Natural killer cell (primary cell): ENCODE data around the gene CTIF. TPM values are rescaled to one million over a fixed set of nuclear protein-coding genes. Genes with fewer than 3 reads are reported as not detected.

Experiments
- ATAC-seq, 3 donors: fragments of 150-1000 bp in 2 of 3; fragments of 200-7000 bp in 1 of 3; cut with Tn5 transposase; 1 replicate in 1 of 3; 2 replicates in 2 of 3; pipeline ENCODE4 v1.10.0; 2021; ENCODE audit warnings: mild to moderate bottlenecking in 2 of 3, moderate library complexity in 2 of 3
- DNase-seq, 2 donors: peaks; one replicate each; pipeline versions ENCODE4 v3.0.0 to v3.0.0-alpha.2; 2013 to 2021; ENCODE audit warnings: mixed read lengths in 1 of 2
- H3K27ac ChIP-seq: one replicate; pipeline ENCODE4 v1.5.1; 2013; ENCODE audit warnings: mild to moderate bottlenecking, low read length
- H3K27me3 ChIP-seq: one replicate; pipeline ENCODE4 v1.6.1; 2013; ENCODE audit warnings: low read length; ENCODE audit not compliant: control insufficient read depth, insufficient read depth
- H3K36me3 ChIP-seq: one replicate; pipeline ENCODE4 v1.6.1; 2013; ENCODE audit warnings: low read length; ENCODE audit not compliant: control insufficient read depth, insufficient read depth
- H3K4me1 ChIP-seq: one replicate; pipeline ENCODE4 v1.6.1; 2013; ENCODE audit warnings: low read length; ENCODE audit not compliant: control insufficient read depth, insufficient read depth
- H3K4me3 ChIP-seq: one replicate; pipeline ENCODE4 v1.5.1; 2013; ENCODE audit warnings: low read length
- H3K9me3 ChIP-seq: one replicate; pipeline ENCODE4 v1.6.1; 2013; ENCODE audit warnings: low read length; ENCODE audit not compliant: control insufficient read depth, insufficient read depth
- H3K27ac Mint-ChIP-seq, 2 donors: one replicate each; pipeline ENCODE4 v1.8.0; 2022; ENCODE audit warnings: mild to moderate bottlenecking in 2 of 2, mixed read lengths in 2 of 2, moderate library complexity in 1 of 2
- H3K27me3 Mint-ChIP-seq, 2 donors: one replicate each; pipeline ENCODE4 v1.8.0; 2022; ENCODE audit warnings: low read depth in 2 of 2, mixed read lengths in 2 of 2
- H3K36me3 Mint-ChIP-seq: one replicate; pipeline ENCODE4 v1.8.0; 2022; ENCODE audit warnings: mixed read lengths
- H3K4me1 Mint-ChIP-seq, 2 donors: one replicate each; pipeline ENCODE4 v1.8.0; 2022; ENCODE audit warnings: mixed read lengths in 2 of 2
- H3K4me3 Mint-ChIP-seq: one replicate; pipeline ENCODE4 v1.8.0; 2022; ENCODE audit warnings: mild to moderate bottlenecking, moderate library complexity, mixed read lengths
- H3K9me3 Mint-ChIP-seq, 2 donors: one replicate each; pipeline ENCODE4 v1.8.0; 2022; ENCODE audit warnings: mixed read lengths in 2 of 2
- WGBS: methylation state at CpG from one replicate; pipeline ENCODE4 v1.1.7; 2013; ENCODE audit warnings: missing lambda C conversion rate; ENCODE audit not compliant: insufficient coverage; 5-methylcytosine and 5-hydroxymethylcytosine counted together
- intact Hi-C: fragments of 100-400 bp; cut with micrococcal nuclease; formaldehyde crosslinking; loops from one replicate; pipeline ENCODE4 v1.14.2; 2022
- total RNA-seq, 4 donors: library from RNA; stranded (reverse); fragments of 120-200 nt in 1 of 4; gene quantifications; one replicate each; pipeline versions ENCODE4 v1.2.3 to v1.2.4, GENCODE V29; 2013 to 2022
- TF ChIP-seq, protein P1 (sequence below): fragments of 200-600 bp; IDR thresholded peaks from one replicate; pipeline ENCODE4 v1.8.0; 2022; ENCODE audit warnings: antibody characterized with exemption

Gene CTIF
- total RNA-seq, 3 donors from 2014 or later (not counting 1 experiment from before 2014, with no cell fraction given) = 6.9 to 10.2 (median 8.2) TPM

DNA sequence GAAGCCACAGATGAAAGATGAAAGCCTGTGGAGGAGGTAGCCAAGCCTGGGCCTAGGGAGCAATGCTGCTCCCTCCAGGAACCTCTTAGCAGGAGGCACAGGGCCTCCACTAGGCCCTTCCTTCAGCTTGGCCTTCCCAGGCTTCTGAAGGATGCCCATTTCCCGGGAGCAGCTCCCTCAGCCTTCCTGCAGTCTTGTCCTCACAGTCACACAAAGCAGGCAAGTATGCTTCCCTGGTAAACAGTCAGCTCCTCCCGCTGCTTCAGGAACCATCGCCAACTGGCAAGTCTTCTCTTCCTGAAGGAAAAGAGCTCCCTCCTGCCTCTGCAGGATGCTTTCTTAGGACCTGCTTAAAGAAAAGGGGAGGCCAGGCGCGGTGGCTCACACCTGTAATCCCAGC lies 358.7 kb downstream of the CTIF start:
- DNase-seq (no peak), ATAC-seq (no peak)
- Histone ChIP-seq H3K4me3 (no peak overlapping the region), H3K27ac (no peak overlapping the region), H3K9me3 (no peaks in the 10 kb centered on the region), H3K4me1 (peaks cover 28% of the 10 kb centered on the region), H3K27me3 (no peaks in the 10 kb centered on the region), H3K36me3 (no peaks in the 10 kb centered on the region)
- TF ChIP-seq, protein P1, sequence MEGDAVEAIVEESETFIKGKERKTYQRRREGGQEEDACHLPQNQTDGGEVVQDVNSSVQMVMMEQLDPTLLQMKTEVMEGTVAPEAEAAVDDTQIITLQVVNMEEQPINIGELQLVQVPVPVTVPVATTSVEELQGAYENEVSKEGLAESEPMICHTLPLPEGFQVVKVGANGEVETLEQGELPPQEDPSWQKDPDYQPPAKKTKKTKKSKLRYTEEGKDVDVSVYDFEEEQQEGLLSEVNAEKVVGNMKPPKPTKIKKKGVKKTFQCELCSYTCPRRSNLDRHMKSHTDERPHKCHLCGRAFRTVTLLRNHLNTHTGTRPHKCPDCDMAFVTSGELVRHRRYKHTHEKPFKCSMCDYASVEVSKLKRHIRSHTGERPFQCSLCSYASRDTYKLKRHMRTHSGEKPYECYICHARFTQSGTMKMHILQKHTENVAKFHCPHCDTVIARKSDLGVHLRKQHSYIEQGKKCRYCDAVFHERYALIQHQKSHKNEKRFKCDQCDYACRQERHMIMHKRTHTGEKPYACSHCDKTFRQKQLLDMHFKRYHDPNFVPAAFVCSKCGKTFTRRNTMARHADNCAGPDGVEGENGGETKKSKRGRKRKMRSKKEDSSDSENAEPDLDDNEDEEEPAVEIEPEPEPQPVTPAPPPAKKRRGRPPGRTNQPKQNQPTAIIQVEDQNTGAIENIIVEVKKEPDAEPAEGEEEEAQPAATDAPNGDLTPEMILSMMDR = no peak
- Mint-ChIP-seq H3K4me1 (peaks cover 34 to 42% of the 10 kb centered on the region in 2 donors), H3K27ac (peak overlapping the region in 1 of 2 donors; percentile 82), H3K36me3 (no peaks in the 10 kb centered on the region), H3K4me3 (no peak overlapping the region), H3K9me3 (no peaks in the 10 kb centered on the region), H3K27me3 (peaks cover 0 to 3% of the 10 kb centered on the region in 2 donors)
- intact Hi-C loops = no loop called here
- 97% methylated on average over 5 of the region's 5 CpGs for WGBS

DNA sequence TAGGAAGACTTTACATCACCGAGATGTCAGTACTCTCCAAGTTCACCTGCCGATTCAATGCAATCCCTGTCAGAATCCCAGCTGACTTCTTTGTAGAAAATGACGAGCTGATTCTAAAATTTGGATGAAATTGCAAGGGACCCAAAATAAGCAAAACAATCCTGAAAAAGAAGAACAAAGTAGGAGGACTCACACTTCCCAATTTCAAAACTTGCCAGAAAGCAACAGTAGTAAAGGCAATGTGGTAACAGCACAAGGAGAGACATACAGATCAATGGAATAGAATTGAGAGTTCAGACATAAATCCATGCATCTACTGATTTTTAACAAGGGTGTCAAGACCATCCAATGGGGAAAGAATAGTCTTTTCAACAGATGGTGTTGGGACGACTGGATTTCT lies 359.7 kb downstream of the CTIF start:
- Mint-ChIP-seq H3K4me1 (peaks cover 32 to 36% of the 10 kb centered on the region in 2 donors), H3K27me3 (peaks cover 0 to 3% of the 10 kb centered on the region in 2 donors), H3K27ac (no peak overlapping the region), H3K36me3 (no peaks in the 10 kb centered on the region), H3K9me3 (no peaks in the 10 kb centered on the region), H3K4me3 (no peak overlapping the region)
- no peak for DNase-seq
- Histone ChIP-seq H3K4me3 (no peak overlapping the region), H3K9me3 (no peaks in the 10 kb centered on the region), H3K36me3 (no peaks in the 10 kb centered on the region), H3K27me3 (no peaks in the 10 kb centered on the region), H3K4me1 (peaks cover 25% of the 10 kb centered on the region), H3K27ac (no peak overlapping the region)
- TF ChIP-seq, protein P1 = no peak
- WGBS = 90% methylated on average over 3 of the region's 4 CpGs
- no peak for ATAC-seq
- intact Hi-C loops = no loop called here

DNA sequence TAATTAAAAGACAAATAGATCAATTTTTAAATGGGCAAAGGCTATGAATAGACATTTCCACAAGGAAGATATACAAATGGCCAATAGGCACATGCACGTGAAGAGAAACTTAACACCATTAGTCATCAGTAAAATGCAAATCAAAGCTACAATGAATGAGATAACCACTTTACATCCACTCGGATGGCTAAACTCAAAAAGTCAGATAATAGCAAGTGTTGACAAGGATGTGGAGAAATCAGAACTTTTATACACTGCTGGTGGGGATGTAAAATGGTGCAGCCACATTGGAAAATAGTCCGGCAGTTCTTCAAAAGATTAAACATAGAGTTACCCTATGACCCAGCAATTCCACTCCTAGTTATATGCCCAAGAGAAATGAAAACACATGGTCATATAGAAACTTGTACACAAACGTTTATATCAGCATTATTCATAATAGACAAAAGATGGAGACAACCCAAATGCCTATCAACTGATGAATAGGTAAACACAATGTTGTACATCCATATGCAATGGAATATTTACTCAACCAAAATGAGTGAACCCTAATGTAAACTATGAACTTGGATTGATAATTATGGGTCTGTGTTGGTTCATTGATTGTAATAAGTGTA lies 360.8 kb downstream of the CTIF start:
- TF ChIP-seq, protein P1 = no peak
- ATAC-seq = no peak
- Mint-ChIP-seq H3K4me3 (no peak overlapping the region), H3K36me3 (no peaks in the 10 kb centered on the region), H3K4me1 (peaks cover 32 to 36% of the 10 kb centered on the region in 2 donors), H3K27ac (no peak overlapping the region), H3K27me3 (peaks cover 0 to 3% of the 10 kb centered on the region in 2 donors), H3K9me3 (peaks cover 2 to 4% of the 10 kb centered on the region in 2 donors)
- Histone ChIP-seq H3K4me1 (peaks cover 18% of the 10 kb centered on the region), H3K27ac (no peak overlapping the region), H3K27me3 (no peaks in the 10 kb centered on the region), H3K36me3 (no peaks in the 10 kb centered on the region), H3K9me3 (peaks cover under 1% of the 10 kb centered on the region), H3K4me3 (no peak overlapping the region)
- intact Hi-C loops = no loop called here
- 73% methylated on average over 2 of the region's 4 CpGs for WGBS
- DNase-seq = no peak

GRCh38 chr18:48900469-48900868 lies 361.6 kb downstream of the CTIF start:
- Histone ChIP-seq H3K27ac (no peak overlapping the region), H3K4me3 (no peak overlapping the region), H3K9me3 (peaks cover 4% of the 10 kb centered on the region), H3K27me3 (no peaks in the 10 kb centered on the region), H3K36me3 (no peaks in the 10 kb centered on the region), H3K4me1 (peaks cover 18% of the 10 kb centered on the region)
- Mint-ChIP-seq H3K27me3 (peaks cover 0 to 3% of the 10 kb centered on the region in 2 donors), H3K9me3 (peaks cover 2 to 8% of the 10 kb centered on the region in 2 donors), H3K27ac (no peak overlapping the region), H3K36me3 (no peaks in the 10 kb centered on the region), H3K4me1 (peaks cover 32% of the 10 kb centered on the region in 2 donors), H3K4me3 (no peak overlapping the region)
- WGBS = no CpG with 5 or more reads among the region's 1 CpG
- TF ChIP-seq, protein P1 = no peak
- no peak for DNase-seq
- ATAC-seq = no peak
- intact Hi-C loops = no loop called here
